Gastrocnemius medialis (tissue), 4 donors: Measurements from ENCODE around the gene RGS11.

Experiments used
- POLR2A ChIP-seq, 2 donors: fragments of 450-650 bp; IDR thresholded peaks; one replicate each; pipeline ENCODE4 v1.6.1; 2017; ENCODE audit warnings: antibody characterized with exemption in 2 of 2, mild to moderate bottlenecking in 2 of 2, moderate library complexity in 2 of 2
- TF ChIP-seq, protein P1 (sequence below), 5 experiments: fragments of 450-650 bp in 3 of 5; fragments of 200-600 bp in 2 of 5; sonication (generic) in 2 of 5; IDR thresholded peaks in 4 of 5; conservative IDR thresholded peaks in 1 of 5; 1 replicate in 4 of 5; 2 replicates in 1 of 5; pipeline ENCODE4 v1.5.1; 2016 to 2019; ENCODE audit warnings: antibody characterized with exemption in 5 of 5, mild to moderate bottlenecking in 3 of 5, moderate library complexity in 3 of 5

DNA sequence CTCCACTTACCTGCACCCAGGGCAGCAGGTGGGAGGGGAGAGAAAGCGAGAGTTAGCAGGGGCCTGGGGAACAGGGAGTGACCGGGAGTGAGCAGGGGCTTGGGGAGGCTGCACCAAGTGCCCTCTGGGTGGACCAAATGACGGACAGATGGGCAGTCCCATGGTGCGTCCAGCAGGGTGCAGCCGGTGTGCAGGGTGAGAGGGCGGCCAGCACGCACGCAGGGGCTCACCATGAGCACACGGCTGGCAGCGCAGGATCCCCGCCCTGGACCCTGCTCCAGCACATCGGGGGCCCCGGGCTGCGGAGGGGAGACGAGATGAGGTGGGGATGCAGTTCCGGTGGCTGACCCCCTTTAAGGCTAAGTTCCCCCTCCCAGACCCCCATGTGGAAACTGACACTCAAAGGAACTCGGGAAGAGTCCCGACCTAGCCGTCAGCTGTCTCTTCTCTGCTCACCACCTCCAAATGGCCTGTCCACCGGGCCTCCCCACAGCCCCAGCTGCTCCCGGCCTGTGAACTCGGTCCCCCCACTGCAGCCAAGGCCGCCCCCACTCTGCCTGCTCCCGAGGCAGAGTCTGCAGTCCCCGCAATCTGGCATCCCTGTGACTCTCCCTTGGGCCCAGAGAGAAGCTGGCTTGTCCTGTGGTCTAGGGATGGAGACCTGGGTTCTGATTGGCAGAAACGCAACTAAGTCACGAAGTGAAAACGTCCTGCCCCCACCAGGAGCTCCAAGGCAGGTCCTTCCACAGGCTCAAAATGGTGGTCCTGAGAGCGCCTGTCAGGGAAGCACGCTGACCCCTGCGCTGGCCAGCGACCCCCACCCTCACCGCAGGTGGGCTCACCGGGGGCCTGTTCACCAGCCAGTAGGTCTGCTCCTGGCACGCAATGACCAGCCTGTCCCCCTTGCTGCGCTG, 2.9 kb downstream of the RGS11 start:
- TF ChIP-seq, protein P1, sequence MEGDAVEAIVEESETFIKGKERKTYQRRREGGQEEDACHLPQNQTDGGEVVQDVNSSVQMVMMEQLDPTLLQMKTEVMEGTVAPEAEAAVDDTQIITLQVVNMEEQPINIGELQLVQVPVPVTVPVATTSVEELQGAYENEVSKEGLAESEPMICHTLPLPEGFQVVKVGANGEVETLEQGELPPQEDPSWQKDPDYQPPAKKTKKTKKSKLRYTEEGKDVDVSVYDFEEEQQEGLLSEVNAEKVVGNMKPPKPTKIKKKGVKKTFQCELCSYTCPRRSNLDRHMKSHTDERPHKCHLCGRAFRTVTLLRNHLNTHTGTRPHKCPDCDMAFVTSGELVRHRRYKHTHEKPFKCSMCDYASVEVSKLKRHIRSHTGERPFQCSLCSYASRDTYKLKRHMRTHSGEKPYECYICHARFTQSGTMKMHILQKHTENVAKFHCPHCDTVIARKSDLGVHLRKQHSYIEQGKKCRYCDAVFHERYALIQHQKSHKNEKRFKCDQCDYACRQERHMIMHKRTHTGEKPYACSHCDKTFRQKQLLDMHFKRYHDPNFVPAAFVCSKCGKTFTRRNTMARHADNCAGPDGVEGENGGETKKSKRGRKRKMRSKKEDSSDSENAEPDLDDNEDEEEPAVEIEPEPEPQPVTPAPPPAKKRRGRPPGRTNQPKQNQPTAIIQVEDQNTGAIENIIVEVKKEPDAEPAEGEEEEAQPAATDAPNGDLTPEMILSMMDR (IDR thresholded peaks at IDR 0.05 in 4 of 5, conservative IDR thresholded peaks at IDR 0.05 in 1 of 5), result no peak
- TF ChIP-seq POLR2A (IDR thresholded peaks at IDR 0.05), result no peak
